Measurements from ENCODE around the gene TTLL5.

Gene TTLL5

DNA sequence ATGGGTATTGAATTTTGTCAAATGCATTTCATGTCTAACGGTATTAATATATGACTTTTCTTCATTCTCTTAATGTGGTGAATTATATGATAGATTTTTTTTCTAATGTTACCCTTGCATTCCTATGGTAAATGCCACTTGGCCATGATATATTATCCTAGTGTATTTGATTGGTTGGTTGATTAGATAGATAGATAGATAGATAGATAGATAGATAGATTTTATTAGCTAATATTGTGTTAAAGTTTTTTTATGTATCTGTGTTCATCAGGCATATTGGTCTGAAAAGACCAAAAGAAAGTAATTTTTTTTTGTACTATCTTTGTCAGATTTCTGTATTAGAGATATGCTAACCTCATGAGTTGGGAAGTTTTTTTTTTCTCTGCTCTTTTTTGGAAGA is 196.2 kb downstream of the TTLL5 start:
- Mint-ChIP-seq H3K27ac (no peak overlapping the region), H3K9me3 (no peaks in the 10 kb centered on the region), H3K4me1 (peaks cover 6% of the 10 kb centered on the region), H3K36me3 (peaks cover 6% of the 10 kb centered on the region), H3K4me3 (no peak overlapping the region)
- ATAC-seq = no peak
- DNase-seq (ENCODE audit: low spot score in 2 of 2) = no peak

DNA sequence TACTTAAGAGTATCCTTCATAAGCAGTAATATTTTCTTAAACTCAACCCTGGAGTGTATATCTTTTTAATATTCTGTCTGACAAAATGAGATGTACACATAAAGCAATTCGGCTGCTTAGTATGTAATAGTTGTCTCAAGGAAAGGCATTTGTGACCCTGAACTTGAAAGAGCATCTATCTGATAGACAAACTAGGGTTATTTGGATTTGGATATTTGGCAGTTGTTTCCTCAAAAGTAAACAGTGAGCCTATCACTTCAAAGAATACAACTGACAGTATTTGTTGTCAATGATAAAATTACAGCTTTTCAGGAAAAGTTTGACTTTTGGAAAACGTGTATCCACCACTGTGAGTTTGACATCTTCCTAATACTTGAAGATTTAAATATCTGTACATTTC is 197.3 kb downstream of the TTLL5 start:
- Mint-ChIP-seq H3K4me3 (no peak overlapping the region), H3K9me3 (no peaks in the 10 kb centered on the region), H3K36me3 (peaks cover 9% of the 10 kb centered on the region), H3K4me1 (peaks cover 6% of the 10 kb centered on the region), H3K27ac (no peak overlapping the region)
- no peak for DNase-seq (ENCODE audit: low spot score in 2 of 2)
- ATAC-seq = no peak

DNA sequence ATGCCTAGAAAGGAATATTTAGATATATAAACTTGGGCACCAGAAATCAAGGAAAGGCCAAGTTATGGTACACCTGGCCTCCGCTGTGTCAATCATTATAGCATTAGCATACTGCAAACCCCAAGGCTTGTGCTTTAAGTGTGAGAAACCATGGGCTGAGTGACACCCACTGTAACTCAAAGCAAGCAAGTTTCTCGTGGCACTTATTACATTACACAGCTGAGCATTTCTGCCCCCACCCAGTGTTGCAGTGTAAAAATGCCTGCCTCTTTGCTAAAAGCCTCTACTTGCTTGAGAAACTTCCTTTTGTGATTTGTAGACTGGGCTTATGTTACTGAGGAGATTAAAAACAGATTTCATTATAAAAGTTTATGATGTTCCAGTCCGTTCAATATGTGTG is 198.7 kb downstream of the TTLL5 start:
- peaks cover 6% of the 10 kb centered on the region for H3K4me1 Mint-ChIP-seq
- H3K4me3 Mint-ChIP-seq = no peak overlapping the region
- no peak overlapping the region for H3K27ac Mint-ChIP-seq
- H3K36me3 Mint-ChIP-seq = peaks cover 14% of the 10 kb centered on the region
- ATAC-seq = no peak
- DNase-seq (ENCODE audit: low spot score in 2 of 2) = no peak
- no peaks in the 10 kb centered on the region for H3K9me3 Mint-ChIP-seq

DNA sequence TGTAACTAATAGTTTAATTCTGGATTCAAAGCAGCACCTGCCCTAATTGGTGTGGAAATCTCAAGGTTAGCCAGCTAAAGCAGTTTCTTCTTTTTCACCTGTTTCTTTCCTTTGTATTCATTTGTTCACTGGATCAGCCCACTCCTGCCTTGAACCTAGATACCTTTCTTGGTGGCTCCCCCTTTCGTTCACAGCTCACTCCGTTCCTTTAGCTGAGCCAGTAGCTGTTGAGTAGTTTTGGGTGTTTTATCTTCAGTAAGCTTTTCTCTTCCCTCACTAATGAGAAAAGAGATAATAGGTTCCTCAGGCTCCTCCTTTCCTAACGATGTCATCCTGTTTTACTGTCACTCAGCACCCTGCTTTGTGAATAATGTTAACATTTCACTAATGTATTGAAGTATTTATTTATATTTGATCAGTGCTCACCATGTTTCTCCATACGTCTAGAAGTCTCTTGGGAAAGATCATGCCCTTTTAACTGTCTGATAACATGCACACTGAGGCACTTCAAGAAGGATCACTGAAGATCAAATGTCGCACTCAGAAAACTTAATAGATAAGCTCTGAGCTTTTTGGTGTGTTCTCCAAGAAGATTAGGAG is 199.6 kb downstream of the TTLL5 start:
- H3K27ac Mint-ChIP-seq = no peak overlapping the region

DNA sequence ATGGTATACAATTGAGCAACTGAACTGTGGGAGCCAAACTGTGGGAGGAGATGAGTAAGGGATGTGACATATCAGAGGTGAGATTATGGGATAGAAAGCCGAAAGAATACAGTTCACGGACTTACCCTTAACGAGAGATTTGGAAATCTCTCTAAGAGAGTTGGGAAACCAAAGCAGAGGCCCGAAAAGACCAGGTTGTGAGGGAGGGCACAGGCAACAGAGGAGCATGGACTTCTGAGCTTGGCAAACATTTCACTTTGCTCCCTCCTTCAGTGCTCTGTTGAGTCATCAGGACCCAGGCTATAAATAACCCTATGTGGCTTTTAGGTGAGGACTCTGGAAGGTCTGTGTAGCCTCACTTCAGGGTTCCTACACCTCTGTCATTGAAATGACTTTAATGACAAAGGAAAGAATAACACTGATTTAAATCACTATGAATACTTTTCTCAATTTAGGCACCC is 200.1 kb downstream of the TTLL5 start:
- DNase-seq (ENCODE audit: low spot score in 2 of 2) = no peak
- H3K9me3 Mint-ChIP-seq = no peaks in the 10 kb centered on the region

More for the DNA sequence above, 199.6 kb downstream of the TTLL5 start:
- DNase-seq (ENCODE audit: low spot score in 2 of 2) = no peak
- Mint-ChIP-seq H3K4me3 (no peak overlapping the region), H3K36me3 (peaks cover 9% of the 10 kb centered on the region), H3K9me3 (no peaks in the 10 kb centered on the region), H3K4me1 (peaks cover 6% of the 10 kb centered on the region)
- ATAC-seq = no peak

DNA sequence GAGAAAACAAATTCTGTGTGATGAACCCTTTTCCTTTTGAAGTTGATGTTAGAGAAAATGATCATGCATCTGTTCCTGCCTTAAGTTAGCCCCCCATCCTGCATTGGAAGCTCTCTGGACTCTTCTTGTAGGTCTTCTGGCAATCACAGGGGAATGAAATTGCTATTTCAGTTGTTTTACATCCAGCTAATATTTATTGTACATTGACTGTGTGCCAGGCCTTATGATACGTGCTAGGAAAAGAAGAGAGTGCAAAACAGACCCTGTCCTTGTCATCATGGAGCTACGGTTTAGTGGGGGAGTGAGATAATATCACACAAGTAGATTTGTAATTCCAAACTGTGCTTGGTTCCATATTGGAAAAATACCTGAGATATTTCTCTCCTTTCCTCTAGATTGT is 202.2 kb downstream of the TTLL5 start:
- ATAC-seq (no peak), DNase-seq (ENCODE audit: low spot score in 2 of 2) (no peak)
- peaks cover 6% of the 10 kb centered on the region for H3K4me1 Mint-ChIP-seq
- peaks cover 8% of the 10 kb centered on the region for H3K36me3 Mint-ChIP-seq
- H3K9me3 Mint-ChIP-seq = no peaks in the 10 kb centered on the region
- no peak overlapping the region for H3K4me3 Mint-ChIP-seq
- no peak overlapping the region for H3K27ac Mint-ChIP-seq

More for the DNA sequence above, 200.1 kb downstream of the TTLL5 start:
- Mint-ChIP-seq H3K4me1 (peaks cover 6% of the 10 kb centered on the region), H3K36me3 (peaks cover 8% of the 10 kb centered on the region), H3K4me3 (no peak overlapping the region), H3K27ac (no peak overlapping the region)
- ATAC-seq = peak; percentile 56

DNA sequence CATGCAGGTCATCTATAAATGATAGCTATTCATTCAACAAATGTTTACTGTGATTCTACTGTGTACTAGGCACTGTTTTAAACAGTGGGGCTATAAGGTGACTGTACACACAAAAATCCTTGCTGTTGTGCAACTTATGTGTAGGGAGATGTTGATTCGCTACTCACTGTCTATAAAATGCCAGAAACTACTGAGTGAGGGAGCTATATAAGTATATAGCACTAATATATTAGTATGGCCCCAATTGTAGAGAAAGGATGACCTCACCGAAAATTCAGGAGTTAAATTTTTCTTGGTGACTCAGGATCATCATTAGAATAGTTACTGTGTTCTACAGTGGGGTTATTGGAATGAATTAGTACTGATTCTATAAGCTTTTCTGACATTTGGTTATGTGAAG is 203.3 kb downstream of the TTLL5 start:
- Mint-ChIP-seq H3K27ac (no peak overlapping the region), H3K9me3 (no peaks in the 10 kb centered on the region), H3K4me3 (no peak overlapping the region), H3K4me1 (peaks cover 6% of the 10 kb centered on the region), H3K36me3 (peaks cover 8% of the 10 kb centered on the region)
- DNase-seq (ENCODE audit: low spot score in 2 of 2) (no peak), ATAC-seq (no peak)

DNA sequence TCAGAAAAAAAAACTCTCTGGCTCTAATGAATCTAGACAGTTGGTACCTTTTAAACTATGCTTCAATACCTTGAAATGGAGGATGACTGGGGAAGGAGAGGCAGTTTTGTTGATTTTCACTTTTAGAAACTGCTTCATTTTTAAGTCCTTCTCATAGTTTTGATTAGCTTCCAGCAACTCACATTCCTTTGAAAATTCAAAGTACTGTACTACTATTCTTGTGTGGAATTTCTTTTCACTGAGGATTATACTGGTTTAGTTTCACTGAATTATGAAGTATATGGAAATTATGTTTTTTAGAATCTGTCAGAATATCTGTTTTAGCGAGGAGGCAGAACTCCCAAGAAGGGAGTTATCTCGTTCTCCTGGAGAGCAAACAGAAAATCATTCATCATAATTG is 204.5 kb downstream of the TTLL5 start:
- peaks cover 16% of the 10 kb centered on the region for H3K36me3 Mint-ChIP-seq
- H3K4me3 Mint-ChIP-seq = no peak overlapping the region
- H3K27ac Mint-ChIP-seq = no peak overlapping the region
- H3K9me3 Mint-ChIP-seq = no peaks in the 10 kb centered on the region
- peaks cover 6% of the 10 kb centered on the region for H3K4me1 Mint-ChIP-seq
- ATAC-seq (no peak), DNase-seq (ENCODE audit: low spot score in 2 of 2) (no peak)

DNA sequence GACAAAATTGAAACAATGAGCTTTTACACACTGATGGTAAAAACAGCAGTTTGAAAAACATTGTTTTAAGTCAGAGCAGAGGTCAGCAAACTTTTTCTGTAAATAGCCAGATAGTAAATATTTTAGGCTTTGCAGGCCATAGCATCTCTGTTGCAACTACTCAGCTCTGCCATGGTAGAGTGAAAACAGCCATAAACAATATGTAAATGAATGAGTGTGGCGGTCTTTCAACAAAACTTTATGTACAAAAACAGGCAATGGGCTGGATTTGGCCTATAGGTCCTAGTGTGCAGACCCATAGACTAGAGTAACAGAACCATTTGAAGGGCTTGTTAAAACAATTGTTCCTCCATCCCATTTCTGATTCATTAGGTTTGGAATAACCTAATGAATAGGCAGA is 205.9 kb downstream of the TTLL5 start:
- no peak overlapping the region for H3K4me3 Mint-ChIP-seq
- H3K9me3 Mint-ChIP-seq = no peaks in the 10 kb centered on the region
- no peaks in the 10 kb centered on the region for H3K4me1 Mint-ChIP-seq
- no peak for ATAC-seq
- no peak for DNase-seq (ENCODE audit: low spot score in 2 of 2)
- peaks cover 26% of the 10 kb centered on the region for H3K36me3 Mint-ChIP-seq
- H3K27ac Mint-ChIP-seq = peak overlapping the region; percentile 37

DNA sequence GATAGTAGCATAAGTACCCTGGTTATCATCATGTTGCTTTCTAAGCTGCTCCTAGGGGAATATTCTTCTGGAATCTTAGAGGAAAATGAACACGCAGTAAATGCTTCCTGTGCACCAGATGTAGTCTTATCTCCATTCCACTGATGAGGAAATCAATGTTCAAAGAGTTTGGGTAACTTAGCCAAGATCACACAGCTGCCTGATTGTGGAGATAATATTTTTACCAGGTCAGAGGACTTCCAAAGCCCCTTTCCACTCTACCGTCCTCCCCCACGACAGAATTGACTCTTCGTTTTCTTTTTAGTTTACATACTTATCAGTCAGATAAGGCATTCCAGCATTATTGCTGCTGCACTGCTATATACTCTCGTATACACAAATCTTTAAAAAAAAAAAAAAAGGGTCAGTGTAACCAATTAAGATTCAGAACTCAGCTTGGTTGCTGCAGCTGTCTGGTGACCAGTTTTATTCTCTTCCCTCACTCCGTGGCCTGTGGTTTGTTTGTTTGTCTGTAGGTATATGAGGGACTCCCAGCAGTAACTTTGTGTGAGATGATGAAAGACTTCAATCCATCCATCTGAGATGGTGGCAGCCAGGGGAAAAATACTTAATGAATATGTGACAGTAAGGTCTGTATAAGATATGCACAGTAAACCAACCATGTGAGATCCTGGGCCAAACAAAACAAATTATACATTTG is 210.3 kb downstream of the TTLL5 start:
- Mint-ChIP-seq H3K9me3 (no peaks in the 10 kb centered on the region), H3K36me3 (peaks cover 19% of the 10 kb centered on the region), H3K27ac (no peak overlapping the region), H3K4me1 (peaks cover 7% of the 10 kb centered on the region), H3K4me3 (no peak overlapping the region)
- ATAC-seq (no peak), DNase-seq (ENCODE audit: low spot score in 2 of 2) (no peak)

DNA sequence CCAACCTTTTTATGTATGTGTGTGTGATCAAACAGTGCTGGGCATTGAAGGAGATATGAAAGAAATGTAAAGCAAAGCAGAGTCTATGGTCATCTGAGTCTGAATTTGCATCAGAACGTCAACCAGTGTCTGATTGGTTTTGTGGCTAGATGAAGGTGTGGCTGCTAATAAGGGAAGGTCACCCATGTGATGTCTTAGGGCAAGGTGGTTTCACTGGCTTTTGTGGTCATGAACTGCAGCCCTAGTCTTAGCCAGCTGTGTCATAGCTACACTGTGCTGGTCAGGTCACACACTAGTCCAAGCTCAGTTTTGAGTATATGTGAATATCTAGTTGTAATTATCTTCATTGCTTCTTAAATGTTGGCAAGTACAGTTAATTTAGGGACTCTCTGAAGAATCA is 214.9 kb downstream of the TTLL5 start:
- Mint-ChIP-seq H3K4me3 (no peak overlapping the region), H3K4me1 (peaks cover 10% of the 10 kb centered on the region), H3K9me3 (no peaks in the 10 kb centered on the region), H3K27ac (no peak overlapping the region), H3K36me3 (peaks cover 8% of the 10 kb centered on the region)
- DNase-seq (ENCODE audit: low spot score in 2 of 2) (peak in 1 of 2 donors; percentile 58), ATAC-seq (peak; percentile 75)

DNA sequence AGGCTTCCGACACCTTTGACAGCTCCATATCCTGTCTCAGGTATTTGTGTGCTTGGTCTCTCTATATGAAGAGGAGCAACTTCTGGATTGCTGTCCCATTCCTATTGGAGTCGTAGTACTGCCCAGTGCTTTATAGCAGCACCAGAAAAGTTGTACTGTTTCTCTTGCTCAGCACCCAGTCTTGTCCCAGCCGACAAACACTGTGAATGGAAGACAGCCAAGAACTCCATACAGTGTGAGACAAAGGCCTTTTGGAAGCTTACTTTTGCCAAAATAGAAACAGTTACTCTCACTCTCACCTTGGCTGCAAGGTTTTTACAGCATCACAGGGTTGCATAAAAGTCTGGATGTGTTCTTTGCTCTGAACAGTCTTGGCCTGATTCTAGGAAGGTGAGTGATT is 215.5 kb downstream of the TTLL5 start:
- peaks cover 5% of the 10 kb centered on the region for H3K36me3 Mint-ChIP-seq
- peaks cover 10% of the 10 kb centered on the region for H3K4me1 Mint-ChIP-seq
- no peaks in the 10 kb centered on the region for H3K9me3 Mint-ChIP-seq
- H3K27ac Mint-ChIP-seq = no peak overlapping the region
- ATAC-seq (no peak), DNase-seq (ENCODE audit: low spot score in 2 of 2) (no peak)
- no peak overlapping the region for H3K4me3 Mint-ChIP-seq

DNA sequence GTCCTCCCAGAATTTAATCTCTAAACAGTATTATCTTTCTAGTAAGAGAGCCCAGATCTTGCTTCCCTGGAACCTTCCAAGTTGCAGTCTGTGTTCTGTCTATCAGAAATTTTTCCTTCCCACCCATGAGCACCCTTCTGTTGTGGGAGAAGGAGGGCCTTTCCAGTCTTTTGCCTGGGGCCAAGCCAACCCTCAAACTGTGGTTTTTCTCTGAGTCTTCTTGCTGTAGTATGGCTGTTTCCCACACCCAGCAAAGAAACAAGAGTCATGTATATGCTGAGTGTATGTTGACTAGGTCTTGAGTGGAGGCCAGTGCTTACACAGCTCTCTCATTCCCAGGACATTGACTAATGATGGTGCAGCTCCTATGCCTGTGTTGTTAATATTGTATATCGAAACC is 216.2 kb downstream of the TTLL5 start:
- Mint-ChIP-seq H3K4me1 (peaks cover 10% of the 10 kb centered on the region), H3K9me3 (no peaks in the 10 kb centered on the region), H3K36me3 (no peaks in the 10 kb centered on the region), H3K27ac (no peak overlapping the region), H3K4me3 (no peak overlapping the region)
- ATAC-seq (peak; percentile 60), DNase-seq (ENCODE audit: low spot score in 2 of 2) (no peak)

DNA sequence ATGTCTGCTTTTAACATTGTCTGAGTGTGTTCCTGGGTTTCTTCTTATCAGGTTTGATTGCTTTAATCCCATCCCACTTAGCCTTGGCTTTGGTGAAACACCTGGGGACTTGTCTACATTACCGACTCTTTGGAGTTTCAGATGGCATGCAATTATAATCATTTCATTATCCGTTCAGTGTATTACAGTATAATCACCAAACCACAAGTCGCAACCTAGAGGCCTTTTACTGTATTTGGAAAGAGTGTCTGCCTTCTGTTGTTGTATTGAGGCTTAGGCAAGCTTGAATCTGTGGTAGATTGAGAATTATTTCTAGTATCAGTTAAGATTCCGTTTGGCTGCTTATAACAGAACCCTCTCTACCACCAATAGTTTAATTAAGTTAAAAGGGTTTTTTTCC is 216.8 kb downstream of the TTLL5 start:
- H3K27ac Mint-ChIP-seq = no peak overlapping the region
- H3K4me1 Mint-ChIP-seq = peaks cover 10% of the 10 kb centered on the region
- ATAC-seq = no peak
- no peak overlapping the region for H3K4me3 Mint-ChIP-seq
- peaks cover 5% of the 10 kb centered on the region for H3K36me3 Mint-ChIP-seq
- no peak for DNase-seq (ENCODE audit: low spot score in 2 of 2)
- no peaks in the 10 kb centered on the region for H3K9me3 Mint-ChIP-seq

DNA sequence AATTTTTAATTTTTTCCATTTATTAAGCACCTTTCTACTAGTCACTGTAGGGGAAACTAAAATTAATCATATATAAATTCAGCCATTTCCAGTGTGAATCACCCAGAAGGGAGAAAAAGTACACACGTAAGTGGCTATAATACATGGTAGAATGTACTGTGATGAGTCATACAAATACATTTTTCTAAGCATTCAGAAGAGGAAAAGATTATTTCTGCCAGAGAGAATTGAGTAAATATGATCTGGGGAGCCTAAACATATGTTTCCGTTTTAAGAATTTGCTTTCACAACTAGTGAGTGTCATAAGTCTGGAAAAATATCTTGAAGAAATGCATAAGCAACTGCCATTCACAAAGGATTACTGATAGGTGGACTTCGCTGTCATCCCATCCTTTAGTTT is 218.0 kb downstream of the TTLL5 start:
- DNase-seq (ENCODE audit: low spot score in 2 of 2) (no peak), ATAC-seq (peak; percentile 90)
- H3K9me3 Mint-ChIP-seq = no peaks in the 10 kb centered on the region
- H3K36me3 Mint-ChIP-seq = peaks cover 6% of the 10 kb centered on the region
- peaks cover 10% of the 10 kb centered on the region for H3K4me1 Mint-ChIP-seq
- no peak overlapping the region for H3K4me3 Mint-ChIP-seq
- H3K27ac Mint-ChIP-seq = no peak overlapping the region

DNA sequence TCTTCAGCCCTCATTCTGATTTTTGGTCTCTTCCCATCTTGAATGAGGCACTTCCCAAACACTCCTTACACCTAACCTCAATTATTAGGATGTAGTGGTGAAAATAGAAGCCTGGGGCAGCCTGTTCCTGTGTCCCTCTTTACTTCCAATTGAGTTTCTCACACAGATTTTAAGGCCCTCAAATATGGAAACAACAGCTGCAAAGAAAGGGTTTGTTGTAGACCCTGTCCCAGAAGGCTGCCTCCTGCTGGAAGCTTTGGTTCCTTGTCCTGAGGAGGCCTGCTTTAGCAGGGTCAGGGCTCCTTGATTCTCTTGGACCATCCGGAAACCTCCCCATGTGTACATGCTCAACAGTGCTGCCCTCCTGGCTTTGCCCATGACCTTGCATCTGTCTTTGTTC is 219.5 kb downstream of the TTLL5 start:
- no peak for ATAC-seq
- Mint-ChIP-seq H3K4me3 (no peak overlapping the region), H3K27ac (peak overlapping the region; percentile 60), H3K9me3 (no peaks in the 10 kb centered on the region), H3K36me3 (peaks cover 6% of the 10 kb centered on the region), H3K4me1 (peaks cover 10% of the 10 kb centered on the region)
- DNase-seq (ENCODE audit: low spot score in 2 of 2) = no peak

All from stimulated activated effector memory CD8-positive, alpha-beta T cell treated with anti-CD3 and anti-CD28 coated beads, Interleukin-12 subunit alpha, Interleukin-12 subunit beta, amount 100 ng/mL, for 72 hours (primary cell).